ENCODE measurements around the gene AZU1.

The AZU1 gene, protein sequence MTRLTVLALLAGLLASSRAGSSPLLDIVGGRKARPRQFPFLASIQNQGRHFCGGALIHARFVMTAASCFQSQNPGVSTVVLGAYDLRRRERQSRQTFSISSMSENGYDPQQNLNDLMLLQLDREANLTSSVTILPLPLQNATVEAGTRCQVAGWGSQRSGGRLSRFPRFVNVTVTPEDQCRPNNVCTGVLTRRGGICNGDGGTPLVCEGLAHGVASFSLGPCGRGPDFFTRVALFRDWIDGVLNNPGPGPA

DNA sequence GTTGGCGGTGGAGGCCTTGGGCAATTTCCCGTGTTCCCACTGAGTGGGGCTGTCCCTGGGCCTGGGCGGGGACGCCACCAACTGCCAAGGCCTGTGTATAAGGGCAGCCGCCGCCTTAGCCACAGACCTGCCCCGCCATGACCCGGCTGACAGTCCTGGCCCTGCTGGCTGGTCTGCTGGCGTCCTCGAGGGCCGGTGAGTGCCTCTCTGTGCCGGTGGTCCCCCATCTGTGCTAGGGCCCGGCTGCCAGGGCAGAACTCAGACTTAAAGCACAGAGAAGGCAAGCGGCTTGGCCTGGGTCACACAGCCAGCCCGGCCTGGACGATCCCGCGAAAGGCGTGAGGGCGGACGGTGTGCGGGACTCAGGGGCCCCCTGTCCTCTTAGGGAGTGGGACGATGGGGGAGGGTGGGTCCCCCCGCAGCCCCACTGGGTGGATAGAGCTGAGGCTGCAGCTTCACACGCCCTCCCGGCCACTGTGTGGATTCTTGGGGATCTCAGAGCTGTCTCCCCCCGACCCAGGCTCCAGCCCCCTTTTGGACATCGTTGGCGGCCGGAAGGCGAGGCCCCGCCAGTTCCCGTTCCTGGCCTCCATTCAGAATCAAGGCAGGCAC, at the start of gene AZU1:
AZU1 (plus strand) TSS at position 128 of the 612 bp plus-strand sequence; CDS start at position 138, 10 bp downstream.
- DNase-seq (ENCODE audit: insufficient read length, low spot score) (no peak), FAIRE-seq (no peak)

DNA sequence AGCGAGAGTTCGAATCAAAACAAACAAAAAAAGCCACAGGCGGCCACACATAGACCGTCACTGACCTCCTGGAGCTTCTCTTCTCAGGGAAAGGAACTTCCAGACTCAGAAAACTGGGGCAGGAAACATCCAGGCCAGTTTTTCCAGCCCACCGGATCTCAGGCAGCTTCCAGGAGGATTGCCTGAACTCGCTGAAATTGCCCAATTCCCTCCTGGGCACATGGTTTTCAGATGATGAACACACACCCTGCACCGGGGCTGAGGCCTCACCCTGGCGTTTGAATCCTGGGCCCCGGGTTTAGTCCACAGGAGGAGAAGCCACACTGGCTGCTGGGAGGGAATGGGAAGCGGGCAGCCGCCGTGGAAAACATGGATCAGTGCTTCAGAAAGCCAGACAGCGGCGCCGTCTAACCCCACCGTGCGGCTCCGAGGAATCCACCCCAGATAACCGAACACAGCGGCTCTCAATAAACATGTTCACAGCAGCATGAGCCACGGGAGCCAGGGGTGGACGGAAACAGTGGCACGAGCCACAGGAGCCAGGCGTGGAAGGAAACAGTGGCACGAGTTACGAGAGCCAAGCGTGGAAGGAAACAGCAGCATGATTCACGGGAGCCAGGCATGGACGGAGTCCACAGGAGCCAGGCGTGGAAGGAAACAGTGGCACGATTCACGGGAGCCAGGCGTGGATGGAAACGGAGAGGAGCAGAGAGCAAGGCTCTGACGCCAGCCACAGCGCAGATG, 48.6 kb upstream of the AZU1 start:
- DNase-seq (ENCODE audit: insufficient read length, low spot score) (peak; percentile 76), FAIRE-seq (no peak)

DNA sequence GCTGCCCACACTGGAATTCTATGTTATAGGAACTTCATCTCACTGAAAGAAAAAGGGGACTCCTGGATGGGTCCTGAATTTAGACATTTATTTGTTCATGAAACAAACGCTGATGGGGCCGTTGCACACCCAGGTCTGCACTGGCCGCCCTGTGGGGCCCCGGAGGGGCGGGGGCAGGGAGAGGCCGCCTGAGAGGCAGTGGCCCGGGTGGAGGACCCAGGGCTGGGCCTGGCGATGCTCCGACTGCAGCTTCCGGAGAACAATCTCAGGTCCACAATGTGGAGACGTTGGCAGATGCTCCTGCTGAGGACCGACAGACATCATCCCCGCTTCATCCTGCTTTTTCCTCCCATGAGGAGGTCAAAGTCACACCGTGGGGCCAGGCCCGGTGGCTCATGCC, 46.7 kb upstream of the AZU1 start:
- FAIRE-seq: no peak
- no peak for DNase-seq (ENCODE audit: insufficient read length, low spot score)

DNA sequence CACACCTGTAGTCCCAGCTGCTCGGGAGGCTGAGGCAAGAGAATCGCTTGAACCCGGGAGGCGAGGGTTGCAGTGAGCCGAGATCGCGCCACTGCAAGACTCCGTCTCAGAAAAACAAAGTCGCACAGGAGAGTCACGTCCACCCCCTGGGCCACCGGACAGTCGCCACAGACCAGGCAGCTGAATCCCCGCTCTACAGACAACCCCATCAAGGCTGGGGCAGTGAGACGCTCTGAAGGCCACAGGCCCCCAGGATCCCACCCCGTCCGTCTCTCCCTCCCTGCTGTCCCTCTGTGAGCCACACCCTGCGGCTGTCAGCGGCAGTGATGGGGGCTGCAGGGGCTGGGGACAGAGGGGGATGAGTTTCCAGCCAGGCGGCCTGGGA, 45.8 kb upstream of the AZU1 start:
- DNase-seq (ENCODE audit: insufficient read length, low spot score) (no peak), FAIRE-seq (no peak)

DNA sequence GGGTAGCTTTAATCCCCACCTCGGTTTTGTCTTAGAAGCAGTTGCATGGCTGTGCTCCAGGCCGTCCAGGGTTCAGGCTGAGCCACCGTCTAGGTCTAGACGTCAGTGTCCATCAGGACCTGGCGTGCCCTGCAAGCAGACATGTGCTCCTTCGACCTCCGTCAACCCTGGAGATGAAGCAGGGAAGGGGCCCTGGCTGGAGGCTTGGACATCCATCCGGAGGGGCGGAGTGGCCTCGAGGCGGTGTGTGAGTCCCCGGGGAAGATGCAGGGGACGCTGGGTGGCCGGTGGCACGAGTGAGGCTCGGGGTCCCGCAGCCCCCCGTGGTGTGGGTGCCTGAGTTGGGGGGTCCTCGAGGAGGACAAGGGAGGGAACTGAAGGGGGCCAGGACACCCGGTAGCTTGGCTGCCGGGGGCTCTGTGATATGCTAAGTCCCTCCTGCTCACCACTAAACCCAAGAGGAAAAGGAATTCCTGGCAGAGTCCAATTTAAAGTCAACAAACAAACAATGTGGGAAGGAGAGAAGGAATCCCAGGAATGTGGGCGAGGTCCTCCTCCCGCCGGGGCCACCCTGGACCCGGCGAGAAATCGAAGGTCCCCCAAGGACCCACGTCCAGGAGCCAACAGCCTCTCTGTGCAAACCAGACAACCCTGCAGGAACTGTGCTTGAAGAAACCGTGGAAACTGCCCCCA, 45.3 kb upstream of the AZU1 start:
- FAIRE-seq: peak; percentile 33
- DNase-seq (ENCODE audit: insufficient read length, low spot score): peak; percentile 75

DNA sequence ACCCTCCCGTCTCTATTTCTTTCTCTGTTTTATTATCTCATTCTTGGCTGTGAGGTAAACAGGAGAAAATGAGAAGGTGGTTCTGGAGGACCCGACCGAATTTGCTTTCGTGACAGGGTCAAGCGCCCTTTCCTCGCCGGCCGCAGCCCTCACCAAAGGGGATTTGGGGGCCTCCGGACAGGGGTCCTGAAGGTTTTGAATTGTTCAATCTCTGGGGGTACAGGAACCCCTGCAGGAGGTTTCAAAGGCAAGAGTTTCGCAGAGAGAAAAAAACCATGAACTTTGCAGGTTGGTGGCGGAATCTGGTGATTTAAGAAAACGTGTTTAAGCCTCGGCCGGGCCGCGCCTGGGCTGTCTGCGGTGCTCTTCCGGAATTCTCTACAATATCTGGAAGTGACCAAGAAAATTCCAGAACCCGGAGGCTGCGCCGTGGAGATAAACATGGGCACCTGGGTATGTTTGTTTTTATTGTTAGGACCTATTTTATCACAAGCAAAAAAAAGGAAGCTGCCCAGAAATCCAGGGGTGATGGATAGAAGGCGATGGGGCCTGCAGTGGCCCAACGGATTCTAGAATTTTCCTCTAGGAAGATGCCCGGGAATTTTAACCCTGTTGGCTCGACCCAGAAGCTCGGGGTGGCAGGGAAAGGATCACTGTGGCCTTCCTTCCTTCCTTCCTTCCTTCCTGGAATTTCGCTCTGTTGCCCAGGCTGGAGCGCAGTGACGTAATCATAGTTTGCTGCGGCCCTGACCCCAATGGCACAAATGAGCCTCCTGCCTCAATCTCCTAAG, 44.6 kb upstream of the AZU1 start:
- DNase-seq (ENCODE audit: insufficient read length, low spot score) (no peak), FAIRE-seq (no peak)

DNA sequence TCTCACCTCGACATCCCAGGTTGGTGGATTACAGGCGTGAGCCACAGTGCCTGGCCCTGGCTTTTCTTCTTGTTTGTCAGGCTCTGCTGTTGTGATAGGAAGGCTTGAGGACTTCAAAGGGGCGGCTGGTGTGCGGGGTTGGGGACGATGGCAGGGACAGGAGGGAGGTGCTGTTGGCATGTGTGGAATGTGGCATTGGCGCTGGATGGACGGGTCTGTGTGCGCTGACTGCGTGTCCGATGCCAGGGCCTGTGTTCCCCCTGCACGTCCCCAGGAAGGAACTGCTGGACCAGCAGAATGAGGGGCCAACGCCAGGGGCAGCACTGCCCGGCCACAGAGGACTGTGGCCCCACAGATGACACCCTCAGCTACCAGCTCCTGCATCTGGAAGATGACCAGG, 43.1 kb upstream of the AZU1 start:
- FAIRE-seq (no peak), DNase-seq (ENCODE audit: insufficient read length, low spot score) (no peak)

DNA sequence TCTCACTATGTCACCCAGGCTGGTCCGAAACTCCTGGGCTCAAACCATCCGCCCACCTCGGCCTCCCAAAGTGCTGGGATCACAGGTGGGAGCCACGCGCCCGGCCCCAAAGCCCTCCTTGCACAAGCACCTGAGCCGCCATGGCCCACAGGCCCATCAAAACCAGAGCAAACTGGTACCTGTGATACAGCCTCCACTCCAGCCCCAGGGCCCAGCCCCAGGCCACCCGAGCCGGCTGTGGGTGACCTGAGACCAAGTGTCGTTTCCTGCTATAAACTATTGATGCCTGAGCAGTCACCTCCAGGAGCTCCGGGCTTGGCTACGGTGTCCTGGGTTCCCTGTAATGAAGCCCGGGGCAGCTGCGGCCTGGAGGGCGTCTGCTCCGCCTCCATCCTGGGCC, 40.1 kb upstream of the AZU1 start:
- DNase-seq (ENCODE audit: insufficient read length, low spot score): no peak
- FAIRE-seq: no peak

DNA sequence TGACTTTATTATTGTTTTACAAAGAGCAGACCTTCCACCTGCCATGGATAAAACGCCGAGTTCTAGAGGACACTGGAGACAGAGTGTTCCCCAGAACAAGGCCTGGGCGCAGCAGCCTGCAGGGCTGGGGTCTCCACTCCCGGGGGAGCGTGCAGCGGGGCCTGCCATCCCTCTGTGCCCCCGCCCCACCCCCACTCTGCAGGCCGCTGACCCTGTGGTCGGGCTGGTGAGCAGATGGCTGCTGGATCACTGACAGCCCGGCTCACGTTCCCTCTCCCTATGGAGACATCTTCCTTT, 39.0 kb upstream of the AZU1 start:
- FAIRE-seq (no peak), DNase-seq (ENCODE audit: insufficient read length, low spot score) (no peak)

DNA sequence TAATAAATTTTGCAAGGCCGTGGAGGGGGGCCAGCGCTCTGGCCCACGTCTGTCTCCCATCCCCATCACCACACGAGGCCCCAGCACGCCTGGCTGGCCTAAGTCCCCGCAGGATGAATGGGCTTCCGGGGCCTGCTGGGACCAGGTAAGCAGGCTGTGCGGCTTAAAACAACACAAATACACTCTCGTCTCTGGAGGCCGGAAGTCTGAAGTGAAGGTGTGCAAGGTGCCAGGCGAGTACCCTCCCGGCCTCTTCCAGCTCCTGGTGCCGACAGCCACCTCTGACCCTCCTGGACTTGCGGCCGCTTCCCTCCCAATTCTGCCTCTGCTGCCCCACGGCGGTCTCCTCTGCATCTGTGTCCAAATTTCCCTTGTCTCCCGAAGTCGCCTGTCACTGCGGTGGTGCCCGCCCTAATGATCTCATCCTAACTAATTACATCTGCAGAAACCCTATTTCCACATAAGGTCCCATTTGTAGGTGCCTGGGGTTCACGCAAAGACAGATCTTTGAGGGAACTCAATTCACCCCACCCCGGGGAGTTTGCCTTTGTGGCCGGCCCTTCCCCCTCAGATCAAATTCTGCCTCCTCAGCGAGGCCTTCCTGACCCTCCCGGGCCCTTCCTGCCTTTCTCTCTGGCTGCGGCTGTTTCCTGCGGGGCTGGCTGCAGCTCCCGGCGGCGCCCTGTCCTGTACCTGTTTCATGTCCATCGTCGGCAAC, 38.5 kb upstream of the AZU1 start:
- no peak for DNase-seq (ENCODE audit: insufficient read length, low spot score)
- FAIRE-seq: no peak

DNA sequence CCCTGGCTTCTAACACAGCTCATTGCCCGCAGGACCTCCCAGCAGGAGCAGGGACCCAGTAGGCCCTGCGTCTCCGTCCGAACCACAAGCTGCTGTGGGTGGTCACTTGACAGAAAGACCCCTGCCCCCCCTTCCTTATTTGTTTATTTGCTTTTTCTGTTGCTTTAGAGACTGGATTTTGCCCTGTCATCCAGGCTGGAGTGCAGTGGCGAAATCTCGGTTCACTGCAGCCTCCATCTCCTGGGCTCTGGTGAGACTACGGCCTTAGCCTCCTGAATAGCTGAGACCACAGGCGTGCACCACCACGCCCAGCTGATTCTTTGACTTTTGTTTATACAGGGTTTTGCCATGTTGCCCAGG, 38.0 kb upstream of the AZU1 start:
- DNase-seq (ENCODE audit: insufficient read length, low spot score) (no peak), FAIRE-seq (no peak)

DNA sequence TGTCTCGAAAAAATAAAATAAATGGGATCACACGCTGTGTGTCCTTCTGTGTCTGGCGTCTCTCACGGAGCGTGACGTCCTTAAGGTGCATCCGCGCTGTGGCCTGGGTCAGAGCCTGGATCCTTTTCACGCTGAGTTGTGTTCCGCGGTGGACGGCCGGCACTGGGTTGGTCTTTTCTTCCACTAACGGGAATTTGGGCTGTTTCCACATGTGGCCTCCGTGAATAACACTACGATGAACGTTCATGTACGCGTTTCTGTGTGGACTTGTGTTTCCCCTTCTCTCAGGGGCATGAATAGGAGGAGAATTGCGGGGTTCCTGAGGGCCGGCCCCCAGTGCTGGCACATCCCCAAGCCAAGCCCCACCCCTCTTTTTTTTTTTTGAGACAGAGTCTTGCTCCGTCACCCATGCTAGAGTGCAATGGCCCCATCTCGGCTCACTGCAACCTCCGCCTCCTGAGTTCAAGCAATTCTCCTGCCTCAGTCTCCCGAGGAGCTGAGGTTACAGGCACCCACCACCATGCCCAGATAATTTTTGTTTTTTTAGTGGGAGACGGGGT, 36.5 kb upstream of the AZU1 start:
- DNase-seq (ENCODE audit: insufficient read length, low spot score): no peak
- FAIRE-seq: no peak

DNA sequence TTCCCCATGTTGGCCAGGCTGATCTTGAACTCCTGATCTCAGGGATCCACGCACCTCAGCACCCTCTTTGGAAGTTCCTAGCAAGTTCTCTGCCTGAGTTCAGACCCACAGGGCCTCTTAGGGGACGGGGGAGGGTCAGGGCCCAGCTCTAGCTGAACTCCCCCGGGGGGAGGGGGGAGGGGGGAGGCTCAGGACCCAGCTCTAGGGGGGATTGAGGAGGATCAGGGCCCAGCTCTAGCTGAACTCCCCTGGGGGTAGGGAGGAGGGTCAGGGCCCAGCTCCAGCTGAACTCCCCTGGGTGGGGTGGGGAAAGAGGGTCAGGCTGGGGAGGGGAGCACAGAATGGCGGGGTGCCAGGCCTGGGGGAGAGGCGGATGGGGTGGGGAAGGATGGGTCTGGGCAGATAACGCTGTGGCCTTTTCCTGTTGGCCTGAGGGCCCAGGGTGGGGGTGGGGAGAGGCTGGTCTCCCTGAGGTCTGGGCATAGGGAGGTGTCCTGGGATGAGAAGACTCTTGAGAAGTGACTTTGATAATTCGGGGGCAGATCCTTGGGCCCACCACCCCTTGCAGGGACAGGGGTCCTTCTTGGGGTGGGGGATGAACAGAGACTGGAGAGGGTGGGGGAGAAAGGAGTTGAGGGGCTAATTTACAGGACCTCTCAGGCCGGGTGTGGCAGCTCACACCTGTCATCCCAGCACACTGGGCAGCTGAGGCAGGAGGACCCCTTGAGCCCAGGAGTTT, 35.9 kb upstream of the AZU1 start:
- DNase-seq (ENCODE audit: insufficient read length, low spot score) (no peak), FAIRE-seq (no peak)

DNA sequence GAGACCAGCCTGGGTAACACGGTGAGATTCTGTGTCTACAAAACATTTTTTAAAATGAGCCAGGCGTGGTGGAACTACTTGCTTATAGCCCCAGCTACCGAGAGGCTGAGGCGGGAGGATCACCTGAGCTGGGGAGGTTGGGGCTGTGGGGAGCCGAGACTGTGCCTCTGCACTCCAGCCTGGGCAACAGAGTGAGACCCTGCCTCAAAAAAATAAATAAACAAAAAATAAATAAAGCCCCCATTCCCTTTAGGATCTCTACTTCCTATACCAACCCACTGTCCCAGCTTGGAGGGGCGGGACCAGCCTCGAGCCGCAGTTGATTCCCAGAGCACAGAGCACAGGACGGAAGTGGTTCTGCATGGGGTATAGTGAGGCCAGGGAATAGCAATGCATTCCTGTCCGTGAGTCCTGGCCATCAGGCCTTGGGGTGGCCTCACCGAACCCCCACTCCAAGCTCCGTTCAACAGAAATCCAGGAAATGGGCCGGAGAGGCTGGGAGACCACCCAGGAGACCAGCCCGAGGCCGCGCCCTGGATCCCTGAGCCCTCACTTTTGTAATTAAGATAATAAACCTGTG, 35.2 kb upstream of the AZU1 start:
- FAIRE-seq (no peak), DNase-seq (ENCODE audit: insufficient read length, low spot score) (no peak)

DNA sequence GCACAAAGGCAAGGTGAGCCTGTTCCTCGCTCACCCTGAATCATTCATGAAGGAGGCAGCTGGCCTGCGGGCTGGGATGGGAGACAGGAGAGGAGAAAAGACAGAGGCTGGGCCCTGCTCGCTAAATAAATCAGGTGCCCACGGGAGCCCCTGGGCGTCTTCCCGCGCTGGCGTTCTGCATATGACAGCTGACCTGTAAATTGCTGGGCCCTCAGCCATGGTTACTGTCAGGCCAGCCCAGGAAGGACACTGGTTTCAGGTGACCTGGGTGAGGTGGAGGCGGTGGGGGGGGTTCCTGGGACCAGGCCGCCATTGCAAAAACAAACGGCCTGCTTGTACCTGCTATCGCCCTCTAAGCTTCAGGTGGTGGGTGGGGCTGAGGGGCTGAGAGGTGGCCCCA, 33.8 kb upstream of the AZU1 start:
- no peak for FAIRE-seq
- DNase-seq (ENCODE audit: insufficient read length, low spot score): no peak

DNA sequence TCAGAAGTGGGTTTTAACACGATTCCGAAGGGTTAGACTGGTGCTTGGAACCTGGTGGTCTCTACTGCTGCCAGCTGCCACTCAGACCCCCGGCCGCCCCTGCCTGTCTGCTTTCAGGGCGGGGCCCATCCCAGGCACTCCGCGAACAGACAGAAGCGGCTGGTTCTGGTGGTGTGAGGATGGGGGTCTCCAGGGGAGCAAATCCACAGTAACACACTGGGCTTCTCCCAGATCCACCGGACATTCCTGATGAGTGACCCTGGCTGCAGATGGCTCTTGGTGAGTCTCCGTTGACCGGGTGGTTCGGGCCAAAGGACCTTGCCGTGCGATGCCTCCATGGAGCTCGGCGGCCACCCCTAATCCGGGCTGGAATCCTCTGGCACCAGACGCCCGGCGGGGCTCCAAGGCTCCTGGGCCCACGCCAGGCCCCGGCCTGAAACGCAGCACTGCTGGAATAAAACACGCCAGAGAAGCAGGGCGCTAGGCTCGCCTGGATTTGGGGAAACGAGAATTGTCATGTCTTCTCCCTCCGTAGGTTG, 32.5 kb upstream of the AZU1 start:
- DNase-seq (ENCODE audit: insufficient read length, low spot score) (no peak), FAIRE-seq (no peak)

DNA sequence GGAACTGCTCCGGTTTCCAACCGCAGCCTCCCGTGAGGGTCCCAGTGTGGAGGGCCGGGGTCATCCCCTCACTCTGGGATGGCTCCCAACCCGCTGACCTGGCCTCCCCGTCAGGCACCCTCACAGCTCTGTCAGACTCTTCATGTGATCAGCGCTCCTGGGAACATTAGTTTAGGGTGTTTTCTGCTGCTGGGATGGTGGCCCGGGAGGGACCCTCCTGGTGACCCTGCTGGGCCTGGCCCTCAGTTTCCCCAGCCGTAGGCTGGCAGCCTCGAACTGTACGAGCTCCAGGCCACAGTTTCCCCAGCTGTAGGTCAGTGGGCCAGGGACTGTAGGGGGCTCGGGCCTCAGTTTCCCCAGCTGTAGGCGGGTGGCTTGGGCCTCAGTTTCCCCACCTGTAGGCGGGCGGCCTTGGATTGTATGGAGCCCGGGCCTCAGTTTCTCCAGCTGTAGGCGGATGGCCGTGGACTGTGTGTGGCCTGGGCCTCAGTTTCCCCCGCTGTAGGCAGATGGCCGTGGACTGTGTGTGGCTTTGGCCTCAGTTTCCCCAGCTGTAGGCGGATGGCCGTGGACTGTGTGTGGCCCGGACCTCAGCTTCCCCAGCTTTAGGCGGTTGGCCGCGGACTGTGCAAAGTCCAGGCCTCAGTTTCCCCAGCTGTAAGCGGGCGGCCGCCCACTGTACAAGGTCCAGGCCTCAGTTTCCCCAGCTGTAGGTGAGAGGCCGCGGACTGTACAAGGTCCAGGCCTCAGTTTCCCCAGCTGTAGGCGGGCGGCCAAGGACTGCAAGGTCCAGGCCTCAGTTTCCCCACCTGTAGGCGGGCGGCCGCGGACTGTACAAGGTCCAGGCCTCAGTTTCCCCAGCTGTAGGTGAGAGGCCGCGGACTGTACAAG, 31.7 kb upstream of the AZU1 start:
- DNase-seq (ENCODE audit: insufficient read length, low spot score) (no peak), FAIRE-seq (no peak)

All from HTR-8/SVneo (cell line).